SK-N-SH (cell line): ENCODE measurements around the gene IKZF5. TPM values are rescaled to one million over a fixed set of nuclear protein-coding genes. Genes with fewer than 3 reads are reported as not detected.

Source experiments
- CTCF ChIA-PET: fragments of 300-600, 350-600 bp; formaldehyde crosslinking; extraction: SDS; loops from one replicate; lab custom pipeline; 2021; lab: Yijun Ruan, JAX
- POLR2A ChIA-PET: fragments of 350-600 bp; sonication (Branson Sonifier 250); formaldehyde crosslinking; extraction: SDS; loops from one replicate; lab custom pipeline; 2020; ENCODE audit warnings: antibody characterized with exemption, inconsistent platforms; lab: Yijun Ruan, JAX
- DNase-seq: peaks from one replicate; pipeline ENCODE4 v3.0.0; 2012
- H2AFZ ChIP-seq: fragments of 200-600 bp; sonication (generic); 2 replicates; pipeline ENCODE4 v1.8.1; 2016; ENCODE audit warnings: antibody characterized with exemption, mild to moderate bottlenecking, low read depth
- H3F3A ChIP-seq: fragments of 200-600 bp; sonication (generic); replicated peaks from 2 replicates; pipeline ENCODE3; 2016; ENCODE audit warnings: antibody characterized with exemption, mild to moderate bottlenecking; ENCODE audit not compliant: insufficient read depth
- H3K27ac ChIP-seq, 2 experiments: fragments of 200-500 bp in 1 of 2; fragments of 200-600 bp in 1 of 2; sonication (Bioruptor generic) in 1 of 2; sonication (generic), shearing (Covaris generic) in 1 of 2; 2 replicates each; pipeline versions ENCODE4 v1.5.1 to v1.6.1; 2014 to 2016; ENCODE audit warnings: low read depth in 2 of 2, inconsistent platforms in 1 of 2, low read length in 1 of 2, mild to moderate bottlenecking in 1 of 2, mixed read lengths in 1 of 2
- H3K27me3 ChIP-seq: fragments of 200-600 bp; sonication (generic), shearing (Covaris generic); 2 replicates; pipeline ENCODE4 v1.6.1; 2016; ENCODE audit warnings: mixed run types; ENCODE audit not compliant: insufficient read depth
- H3K36me3 ChIP-seq, 2 experiments: fragments of 200-500 bp in 1 of 2; fragments of 200-600 bp in 1 of 2; sonication (Bioruptor generic) in 1 of 2; sonication (generic) in 1 of 2; replicated peaks in 1 of 2; 2 replicates each; pipeline versions ENCODE3 to v1.5.1; 2014 to 2016; ENCODE audit warnings: low read length in 1 of 2, mild to moderate bottlenecking in 1 of 2; ENCODE audit not compliant: insufficient read depth in 2 of 2, control insufficient read depth in 1 of 2
- H3K4me1 ChIP-seq, 2 experiments: fragments of 200-500 bp in 1 of 2; fragments of 200-600 bp in 1 of 2; sonication (Bioruptor generic) in 1 of 2; sonication (generic), shearing (Covaris generic) in 1 of 2; 2 replicates each; pipeline versions ENCODE4 v1.5.1 to v1.6.1; 2014 to 2016; ENCODE audit warnings: low read depth in 1 of 2, low read length in 1 of 2, mixed run types in 1 of 2; ENCODE audit not compliant: insufficient read depth in 2 of 2, control insufficient read depth in 1 of 2
- H3K4me2 ChIP-seq: fragments of 200-600 bp; sonication (generic), shearing (Covaris generic); 2 replicates; pipeline ENCODE4 v1.6.1; 2017; ENCODE audit warnings: mixed run types
- H3K4me3 ChIP-seq, 2 experiments: fragments of 200-500 bp in 1 of 2; fragments of 200-600 bp in 1 of 2; sonication (Bioruptor generic) in 1 of 2; sonication (generic), shearing (Covaris generic) in 1 of 2; 2 replicates each; pipeline versions ENCODE4 v1.5.1 to v1.8.1; 2014 to 2016; ENCODE audit warnings: low read depth in 2 of 2, inconsistent platforms in 1 of 2, low read length in 1 of 2, mild to moderate bottlenecking in 1 of 2, mixed read lengths in 1 of 2, moderate library complexity in 1 of 2
- H3K79me2 ChIP-seq: fragments of 200-600 bp; sonication (generic); 2 replicates; pipeline ENCODE4 v1.8.1; 2017; ENCODE audit warnings: mild to moderate bottlenecking; ENCODE audit not compliant: insufficient read depth
- H3K9ac ChIP-seq: fragments of 200-600 bp; sonication (generic); 2 replicates; pipeline ENCODE4 v1.6.1; 2017; ENCODE audit warnings: mixed run types
- H3K9me2 ChIP-seq: fragments of 200-600 bp; sonication (generic); 2 replicates; pipeline ENCODE4 v1.6.1; 2017; ENCODE audit warnings: mixed run types
- H3K9me3 ChIP-seq: fragments of 200-600 bp; sonication (generic); 2 replicates; pipeline ENCODE4 v1.6.1; 2017; ENCODE audit warnings: mixed run types, mild to moderate bottlenecking, moderate library complexity
- H4K20me1 ChIP-seq: fragments of 200-600 bp; sonication (generic); 2 replicates; pipeline ENCODE4 v1.6.1; 2017; ENCODE audit warnings: mild to moderate bottlenecking, mixed run types; ENCODE audit not compliant: insufficient read depth
- CHD2 ChIP-seq: fragments of 150-350 bp; IDR thresholded peaks from 2 replicates; pipeline ENCODE4 v1.6.1; 2018; ENCODE audit warnings: low read length; ENCODE audit not compliant: partially characterized antibody
- ELF1 ChIP-seq: IDR thresholded peaks from 2 replicates; pipeline ENCODE4 v1.4.0; 2012
- EP300 ChIP-seq, 2 experiments: IDR thresholded peaks; 2 replicates each; pipeline versions ENCODE4 v1.4.0 to v1.6.1; 2012; ENCODE audit warnings: borderline replicate concordance in 1 of 2, low read depth in 1 of 2, low read length in 1 of 2
- EZH2phosphoT487 ChIP-seq: fragments of 200-600 bp; sonication (generic); IDR thresholded peaks from 2 replicates; pipeline ENCODE4 v1.6.1; 2017; ENCODE audit warnings: low read depth, mixed run types, mild to moderate bottlenecking, antibody characterized with exemption, moderate library complexity, borderline replicate concordance
- FOXJ3 ChIP-seq: sonication (generic); formaldehyde crosslinking; IDR thresholded peaks from 2 replicates; pipeline ENCODE4 v1.5.1; 2020; ENCODE audit warnings: mild to moderate bottlenecking, missing genetic modification reagents
- MEF2A ChIP-seq: IDR thresholded peaks from 2 replicates; pipeline ENCODE4 v1.4.0; 2012; ENCODE audit warnings: low read depth, borderline replicate concordance
- RAD21 ChIP-seq: IDR thresholded peaks from 2 replicates; pipeline ENCODE4 v1.6.1; 2012; ENCODE audit warnings: mild to moderate bottlenecking, low read length
- RCOR1 ChIP-seq: fragments of 150-350 bp; IDR thresholded peaks from 2 replicates; pipeline ENCODE4 v1.6.1; 2017; ENCODE audit warnings: antibody characterized with exemption, low read length
- RFX5 ChIP-seq: IDR thresholded peaks from 2 replicates; pipeline ENCODE4 v1.6.1; 2012; ENCODE audit warnings: mild to moderate bottlenecking, improper control_type of control experiment, low read length
- RXRA ChIP-seq: IDR thresholded peaks from 2 replicates; pipeline ENCODE4 v1.4.0; 2012; ENCODE audit warnings: low read depth, mild to moderate bottlenecking, borderline replicate concordance
- SMC3 ChIP-seq: IDR thresholded peaks from 2 replicates; pipeline ENCODE4 v1.6.1; 2012; ENCODE audit warnings: low read depth, low read length, improper control_type of control experiment
- TCF12 ChIP-seq: IDR thresholded peaks from 2 replicates; pipeline ENCODE4 v1.4.0; 2012
- TEAD4 ChIP-seq: IDR thresholded peaks from 2 replicates; pipeline ENCODE4 v1.4.0; 2012; ENCODE audit warnings: mild to moderate bottlenecking, borderline replicate concordance; ENCODE audit not compliant: insufficient read depth
- USF1 ChIP-seq: IDR thresholded peaks from 2 replicates; pipeline ENCODE4 v1.4.0; 2012; ENCODE audit warnings: low read depth, borderline replicate concordance
- YY1 ChIP-seq: IDR thresholded peaks from 2 replicates; pipeline ENCODE4 v1.4.0; 2012; ENCODE audit warnings: low read depth, mild to moderate bottlenecking
- WGBS: methylation state at CpG from one replicate; pipeline ENCODE4 v1.1.6; 2017; ENCODE audit warnings: low lambda C conversion rate; 5-methylcytosine and 5-hydroxymethylcytosine counted together
- polyA plus RNA-seq, 3 experiments: library from polyadenylated mRNA; depleted of rRNA; stranded (reverse); fragments of >200 nt; gene quantifications; 2 replicates each; pipeline ENCODE4 v1.2.3, GENCODE V29; 2012
- TF ChIP-seq, protein P1 (sequence below): IDR thresholded peaks from 2 replicates; pipeline ENCODE4; 2012
- TF ChIP-seq, protein P2 (sequence below): IDR thresholded peaks from 2 replicates; pipeline ENCODE4 v1.6.1; 2012; ENCODE audit warnings: mild to moderate bottlenecking, low read depth, low read length, moderate library complexity
- TF ChIP-seq, protein P3 (sequence below): IDR thresholded peaks from 2 replicates; pipeline ENCODE4 v1.4.0; 2012; ENCODE audit warnings: low read depth, borderline replicate concordance

Gene IKZF5
- polyA plus RNA-seq, 1 of the 3 experiments (the other 2 are of a cell fraction): 2.9 TPM

- DNase-seq: no peak
- Histone ChIP-seq H3K4me2 (no peak overlapping the region), H3K36me3 (peaks cover 6 to 7% of the 10 kb centered on the region in 2 experiments), H3K79me2 (no peaks in the 10 kb centered on the region), H3F3A (no peaks in the 10 kb centered on the region), H3K27me3 (no peaks in the 10 kb centered on the region), H3K9ac (no peak overlapping the region), H3K9me3 (no peaks in the 10 kb centered on the region), H4K20me1 (no peaks in the 10 kb centered on the region), H3K9me2 (no peaks in the 10 kb centered on the region), H2AFZ (no peak overlapping the region), H3K4me3 (no peak overlapping the region)
- CTCF ChIA-PET: interaction anchor here (0.9 to 1.3 kb wide), 2 partner anchors 24 to 387 kb away, joined by 3 read pairs; no protein-coding TSS in a partner anchor
- POLR2A ChIA-PET: no interaction called here
- WGBS: 74% methylated on average over 8 of the region's 8 CpGs
- TF ChIP-seq SMC3 (no peak), ELF1 (no peak), YY1 (no peak), EZH2phosphoT487 (no peak), USF1 (no peak), RFX5 (no peak), RXRA (no peak), RCOR1 (no peak), CHD2 (no peak), MEF2A (no peak), TEAD4 (no peak), RAD21 (no peak), EP300 (IDR thresholded peaks at IDR 0.05; ENCODE audit: borderline replicate concordance in 1 of 2, low read depth in 1 of 2, low read length in 1 of 2) (no peak), FOXJ3 (CRISPR knock-in tag) (no peak), TCF12 (no peak)
- TF ChIP-seq, protein P1, sequence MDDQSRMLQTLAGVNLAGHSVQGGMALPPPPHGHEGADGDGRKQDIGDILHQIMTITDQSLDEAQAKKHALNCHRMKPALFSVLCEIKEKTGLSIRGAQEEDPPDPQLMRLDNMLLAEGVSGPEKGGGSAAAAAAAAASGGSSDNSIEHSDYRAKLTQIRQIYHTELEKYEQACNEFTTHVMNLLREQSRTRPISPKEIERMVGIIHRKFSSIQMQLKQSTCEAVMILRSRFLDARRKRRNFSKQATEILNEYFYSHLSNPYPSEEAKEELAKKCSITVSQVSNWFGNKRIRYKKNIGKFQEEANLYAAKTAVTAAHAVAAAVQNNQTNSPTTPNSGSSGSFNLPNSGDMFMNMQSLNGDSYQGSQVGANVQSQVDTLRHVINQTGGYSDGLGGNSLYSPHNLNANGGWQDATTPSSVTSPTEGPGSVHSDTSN: no peak
- TF ChIP-seq, protein P2, sequence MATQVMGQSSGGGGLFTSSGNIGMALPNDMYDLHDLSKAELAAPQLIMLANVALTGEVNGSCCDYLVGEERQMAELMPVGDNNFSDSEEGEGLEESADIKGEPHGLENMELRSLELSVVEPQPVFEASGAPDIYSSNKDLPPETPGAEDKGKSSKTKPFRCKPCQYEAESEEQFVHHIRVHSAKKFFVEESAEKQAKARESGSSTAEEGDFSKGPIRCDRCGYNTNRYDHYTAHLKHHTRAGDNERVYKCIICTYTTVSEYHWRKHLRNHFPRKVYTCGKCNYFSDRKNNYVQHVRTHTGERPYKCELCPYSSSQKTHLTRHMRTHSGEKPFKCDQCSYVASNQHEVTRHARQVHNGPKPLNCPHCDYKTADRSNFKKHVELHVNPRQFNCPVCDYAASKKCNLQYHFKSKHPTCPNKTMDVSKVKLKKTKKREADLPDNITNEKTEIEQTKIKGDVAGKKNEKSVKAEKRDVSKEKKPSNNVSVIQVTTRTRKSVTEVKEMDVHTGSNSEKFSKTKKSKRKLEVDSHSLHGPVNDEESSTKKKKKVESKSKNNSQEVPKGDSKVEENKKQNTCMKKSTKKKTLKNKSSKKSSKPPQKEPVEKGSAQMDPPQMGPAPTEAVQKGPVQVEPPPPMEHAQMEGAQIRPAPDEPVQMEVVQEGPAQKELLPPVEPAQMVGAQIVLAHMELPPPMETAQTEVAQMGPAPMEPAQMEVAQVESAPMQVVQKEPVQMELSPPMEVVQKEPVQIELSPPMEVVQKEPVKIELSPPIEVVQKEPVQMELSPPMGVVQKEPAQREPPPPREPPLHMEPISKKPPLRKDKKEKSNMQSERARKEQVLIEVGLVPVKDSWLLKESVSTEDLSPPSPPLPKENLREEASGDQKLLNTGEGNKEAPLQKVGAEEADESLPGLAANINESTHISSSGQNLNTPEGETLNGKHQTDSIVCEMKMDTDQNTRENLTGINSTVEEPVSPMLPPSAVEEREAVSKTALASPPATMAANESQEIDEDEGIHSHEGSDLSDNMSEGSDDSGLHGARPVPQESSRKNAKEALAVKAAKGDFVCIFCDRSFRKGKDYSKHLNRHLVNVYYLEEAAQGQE: no peak
- TF ChIP-seq, protein P3, sequence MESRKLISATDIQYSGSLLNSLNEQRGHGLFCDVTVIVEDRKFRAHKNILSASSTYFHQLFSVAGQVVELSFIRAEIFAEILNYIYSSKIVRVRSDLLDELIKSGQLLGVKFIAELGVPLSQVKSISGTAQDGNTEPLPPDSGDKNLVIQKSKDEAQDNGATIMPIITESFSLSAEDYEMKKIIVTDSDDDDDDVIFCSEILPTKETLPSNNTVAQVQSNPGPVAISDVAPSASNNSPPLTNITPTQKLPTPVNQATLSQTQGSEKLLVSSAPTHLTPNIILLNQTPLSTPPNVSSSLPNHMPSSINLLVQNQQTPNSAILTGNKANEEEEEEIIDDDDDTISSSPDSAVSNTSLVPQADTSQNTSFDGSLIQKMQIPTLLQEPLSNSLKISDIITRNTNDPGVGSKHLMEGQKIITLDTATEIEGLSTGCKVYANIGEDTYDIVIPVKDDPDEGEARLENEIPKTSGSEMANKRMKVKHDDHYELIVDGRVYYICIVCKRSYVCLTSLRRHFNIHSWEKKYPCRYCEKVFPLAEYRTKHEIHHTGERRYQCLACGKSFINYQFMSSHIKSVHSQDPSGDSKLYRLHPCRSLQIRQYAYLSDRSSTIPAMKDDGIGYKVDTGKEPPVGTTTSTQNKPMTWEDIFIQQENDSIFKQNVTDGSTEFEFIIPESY: no peak
- TF ChIP-seq, all 33 proteins: peak for 0
- no peaks in the 10 kb centered on the region for H3K4me1 ChIP-seq
- H3K27ac ChIP-seq: no peak overlapping the region
Measured at GRCh38 chr10:123035467-123036086, 27.0 kb upstream of the IKZF5 start.
